Prostate gland (tissue), 2 donors: ENCODE results near the gene MRPS14. TPM values are rescaled to one million over a fixed set of nuclear protein-coding genes. Genes with fewer than 3 reads are reported as not detected.

ENCODE experiments used
- DNase-seq: peaks from one replicate; pipeline ENCODE4 v3.0.0-alpha.2; 2019; ENCODE audit warnings: low spot score
- H3K27ac ChIP-seq, 2 donors: fragments of 200-600 bp; sonication (generic); 2 replicates each; pipeline ENCODE4 v1.5.1; 2017 to 2019
- H3K27me3 ChIP-seq: fragments of 200-600 bp; sonication (generic); replicated peaks from 2 replicates; pipeline ENCODE4 v1.5.1; 2019; ENCODE audit not compliant: insufficient read depth
- H3K36me3 ChIP-seq, 2 donors: fragments of 200-600 bp; sonication (generic); 1 replicate in 1 of 2; 2 replicates in 1 of 2; pipeline versions ENCODE4 v1.5.1 to v1.8.1; 2017 to 2019
- H3K4me1 ChIP-seq: fragments of 200-600 bp; sonication (generic); replicated peaks from 2 replicates; pipeline ENCODE4 v1.5.1; 2019
- H3K4me3 ChIP-seq, 2 donors: fragments of 200-600 bp; sonication (generic); 2 replicates each; pipeline ENCODE4 v1.5.1; 2017 to 2019
- H3K9me3 ChIP-seq: fragments of 200-600 bp; sonication (generic); 2 replicates; pipeline ENCODE4 v1.5.1; 2017
- CTCF ChIP-seq, 4 experiments: fragments of 200-600 bp in 2 of 4; fragments of 450-650 bp in 2 of 4; sonication (generic) in 2 of 4; IDR thresholded peaks; 1 replicate in 3 of 4; 2 replicates in 1 of 4; pipeline ENCODE4 v1.5.1; 2016 to 2019; ENCODE audit warnings: antibody characterized with exemption in 4 of 4, mild to moderate bottlenecking in 2 of 4, moderate library complexity in 2 of 4
- POLR2A ChIP-seq: fragments of 450-650 bp; IDR thresholded peaks from one replicate; pipeline ENCODE4 v1.6.1; 2016; ENCODE audit warnings: antibody characterized with exemption, mild to moderate bottlenecking
- POLR2AphosphoS5 ChIP-seq: sonication (generic); formaldehyde crosslinking; IDR thresholded peaks from one replicate; pipeline ENCODE4 v1.6.1; 2017; ENCODE audit warnings: antibody characterized with exemption
- WGBS: methylation state at CpG from one replicate; pipeline ENCODE4 v1.1.5; 2018; 5-methylcytosine and 5-hydroxymethylcytosine counted together
- intact Hi-C: fragments of 100-400 bp; cut with DNase I; formaldehyde crosslinking; loops from one replicate; pipeline ENCODE4 v1.14.2; 2022
- total RNA-seq, 2 donors: library from RNA; depleted of rRNA; stranded (reverse); fragments of >200 nt; gene quantifications; one replicate each; pipeline ENCODE4 v1.1.0, GENCODE V29; 2016

The MRPS14 gene
- total RNA-seq, result 10 to 100 TPM; 25.6 to 32.1 TPM

GRCh38 chr1:175023043-175023921, at the start of gene MRPS14:
Gene MRPS14, minus strand, starts transcription at chr1:175023425. Its CDS starts 17 bp downstream, at chr1:175023408.
- no peaks in the 10 kb centered on the region for H3K4me1 ChIP-seq
- H3K9me3 ChIP-seq, result no peaks in the 10 kb centered on the region
- H3K36me3 ChIP-seq, result peaks cover 0 to 2% of the 10 kb centered on the region in 2 donors
- H3K4me3 ChIP-seq, result peak within 1 kb of the TSS; percentile 68 to 69
- TF ChIP-seq POLR2A (peak; percentile 83), CTCF (IDR thresholded peaks at IDR 0.05) (no peak), POLR2AphosphoS5 (peak; percentile 98)
- intact Hi-C loops, result loop anchor here (5.0 kb wide), 1 partner anchor 109 kb away; no protein-coding TSS in a partner anchor
- peak within 1 kb of the TSS; percentile 71 to 78 for H3K27ac ChIP-seq
- WGBS, result 3% methylated on average over 42 of the region's 42 CpGs
- H3K27me3 ChIP-seq, result no peaks in the 10 kb centered on the region
- peak; percentile 96 for DNase-seq

GRCh38 chr1:175072099-175072951, 49.1 kb upstream of the MRPS14 start:
- no peaks in the 10 kb centered on the region for H3K9me3 ChIP-seq
- WGBS, result 25% methylated on average over 10 of the region's 10 CpGs
- TF ChIP-seq POLR2AphosphoS5 (no peak), POLR2A (no peak), CTCF (IDR thresholded peaks at IDR 0.05) (no peak)
- intact Hi-C loops, result no loop called here
- DNase-seq, result no peak
- H3K4me1 ChIP-seq, result no peaks in the 10 kb centered on the region
- no peaks in the 10 kb centered on the region for H3K27me3 ChIP-seq
- H3K27ac ChIP-seq, result no peak overlapping the region
- H3K4me3 ChIP-seq, result no peak overlapping the region
- H3K36me3 ChIP-seq, result no peaks in the 10 kb centered on the region

GRCh38 chr1:175071276-175071943, 48.2 kb upstream of the MRPS14 start:
- H3K4me3 ChIP-seq, result no peak overlapping the region
- H3K27me3 ChIP-seq, result no peaks in the 10 kb centered on the region
- no peak overlapping the region for H3K27ac ChIP-seq
- TF ChIP-seq CTCF (IDR thresholded peaks at IDR 0.05), result no peak
- 69% methylated on average over 3 of the region's 3 CpGs for WGBS
- DNase-seq, result no peak
- H3K36me3 ChIP-seq, result no peaks in the 10 kb centered on the region
- intact Hi-C loops, result no loop called here
- H3K9me3 ChIP-seq, result no peaks in the 10 kb centered on the region
- H3K4me1 ChIP-seq, result no peaks in the 10 kb centered on the region

GRCh38 chr1:175070818-175071217, 47.6 kb upstream of the MRPS14 start:
- no peak overlapping the region for H3K27ac ChIP-seq
- no peaks in the 10 kb centered on the region for H3K36me3 ChIP-seq
- H3K9me3 ChIP-seq, result no peaks in the 10 kb centered on the region
- DNase-seq, result no peak
- H3K27me3 ChIP-seq, result no peaks in the 10 kb centered on the region
- H3K4me1 ChIP-seq, result no peaks in the 10 kb centered on the region
- TF ChIP-seq CTCF (IDR thresholded peaks at IDR 0.05) (no peak), POLR2A (no peak), POLR2AphosphoS5 (no peak)
- intact Hi-C loops, result no loop called here
- no peak overlapping the region for H3K4me3 ChIP-seq
